ENCODE data around the gene ADGRG4. TPM values are rescaled to one million over a fixed set of nuclear protein-coding genes. Genes with fewer than 3 reads are reported as not detected.

ADGRG4 gene
- total RNA-seq, 6 experiments from 2014 or later: 0.05 TPM; not detected in 5

DNA sequence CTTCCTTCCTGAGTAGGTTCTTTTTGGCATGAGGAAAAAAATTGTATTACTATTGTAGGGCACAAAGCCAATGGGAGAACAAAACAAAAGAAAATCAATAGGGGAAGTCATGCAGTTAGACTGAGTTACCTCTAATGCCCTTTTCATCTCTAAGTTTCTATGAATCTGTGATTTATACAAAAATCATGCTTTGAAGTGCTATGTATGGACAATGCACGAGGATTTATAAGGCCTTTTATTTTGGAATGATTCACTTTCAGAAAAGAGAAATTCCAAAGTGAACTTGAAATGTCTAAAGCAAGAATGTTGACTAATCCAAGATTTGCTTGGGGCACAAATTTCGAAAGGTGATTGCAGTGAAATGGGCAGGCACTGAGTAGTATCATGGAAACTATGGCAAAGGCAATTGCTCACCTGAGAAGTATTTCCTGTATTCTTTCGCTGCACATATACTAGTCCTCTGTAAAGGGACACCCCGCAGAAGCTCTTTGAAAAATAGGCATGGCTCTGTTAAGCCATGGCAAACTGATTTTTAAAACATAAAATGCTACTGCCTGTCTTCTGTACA, 52.8 kb downstream of the ADGRG4 start:
- TF ChIP-seq CTCF (IDR thresholded peaks at IDR 0.05): no peak
- Mint-ChIP-seq H3K4me3 (no peak overlapping the region), H3K9me3 (no peaks in the 10 kb centered on the region), H3K4me1 (ENCODE audit: low read depth) (peaks cover 8% of the 10 kb centered on the region; the same call in 1 of the 2 replicates), H3K27me3 (ENCODE audit: insufficient read depth) (peaks cover 5% of the 10 kb centered on the region; the same call in 1 of the 2 replicates), H3K27ac (no peak overlapping the region), H3K36me3 (ENCODE audit: low read depth) (no peaks in the 10 kb centered on the region)
- DNase-seq: peak; percentile 16

- no peaks in the 10 kb centered on the region for H3K36me3 Mint-ChIP-seq (ENCODE audit: low read depth)
- H3K4me1 Mint-ChIP-seq (ENCODE audit: low read depth): peaks cover 8% of the 10 kb centered on the region; the same call in 1 of the 2 replicates
- no peak for DNase-seq
- TF ChIP-seq CTCF (IDR thresholded peaks at IDR 0.05): no peak
- no peak overlapping the region for H3K27ac Mint-ChIP-seq
- no peaks in the 10 kb centered on the region for H3K9me3 Mint-ChIP-seq
- no peak overlapping the region for H3K4me3 Mint-ChIP-seq
- peaks cover 5% of the 10 kb centered on the region; the same call in 1 of the 2 replicates for H3K27me3 Mint-ChIP-seq (ENCODE audit: insufficient read depth)
Measured at GRCh38 chrX:136354201-136354600, 53.4 kb downstream of the ADGRG4 start.

GRCh38 chrX:136369377-136369776, 68.6 kb downstream of the ADGRG4 start:
- Mint-ChIP-seq H3K4me3 (no peak overlapping the region), H3K27ac (no peak overlapping the region), H3K9me3 (no peaks in the 10 kb centered on the region), H3K4me1 (ENCODE audit: low read depth) (no peaks in the 10 kb centered on the region), H3K27me3 (ENCODE audit: insufficient read depth) (no peaks in the 10 kb centered on the region; the same call in none of the 2 replicates), H3K36me3 (ENCODE audit: low read depth) (no peaks in the 10 kb centered on the region)
- no peak for TF ChIP-seq CTCF (IDR thresholded peaks at IDR 0.05)
- no peak for DNase-seq

GRCh38 chrX:136376713-136377112, 76.0 kb downstream of the ADGRG4 start:
- H3K4me3 Mint-ChIP-seq: no peak overlapping the region
- H3K36me3 Mint-ChIP-seq (ENCODE audit: low read depth): no peaks in the 10 kb centered on the region
- H3K4me1 Mint-ChIP-seq (ENCODE audit: low read depth): no peaks in the 10 kb centered on the region
- no peak for TF ChIP-seq CTCF (IDR thresholded peaks at IDR 0.05)
- peaks cover 1% of the 10 kb centered on the region for H3K27me3 Mint-ChIP-seq (ENCODE audit: insufficient read depth)
- no peak for DNase-seq
- H3K27ac Mint-ChIP-seq: no peak overlapping the region
- H3K9me3 Mint-ChIP-seq: no peaks in the 10 kb centered on the region

DNA sequence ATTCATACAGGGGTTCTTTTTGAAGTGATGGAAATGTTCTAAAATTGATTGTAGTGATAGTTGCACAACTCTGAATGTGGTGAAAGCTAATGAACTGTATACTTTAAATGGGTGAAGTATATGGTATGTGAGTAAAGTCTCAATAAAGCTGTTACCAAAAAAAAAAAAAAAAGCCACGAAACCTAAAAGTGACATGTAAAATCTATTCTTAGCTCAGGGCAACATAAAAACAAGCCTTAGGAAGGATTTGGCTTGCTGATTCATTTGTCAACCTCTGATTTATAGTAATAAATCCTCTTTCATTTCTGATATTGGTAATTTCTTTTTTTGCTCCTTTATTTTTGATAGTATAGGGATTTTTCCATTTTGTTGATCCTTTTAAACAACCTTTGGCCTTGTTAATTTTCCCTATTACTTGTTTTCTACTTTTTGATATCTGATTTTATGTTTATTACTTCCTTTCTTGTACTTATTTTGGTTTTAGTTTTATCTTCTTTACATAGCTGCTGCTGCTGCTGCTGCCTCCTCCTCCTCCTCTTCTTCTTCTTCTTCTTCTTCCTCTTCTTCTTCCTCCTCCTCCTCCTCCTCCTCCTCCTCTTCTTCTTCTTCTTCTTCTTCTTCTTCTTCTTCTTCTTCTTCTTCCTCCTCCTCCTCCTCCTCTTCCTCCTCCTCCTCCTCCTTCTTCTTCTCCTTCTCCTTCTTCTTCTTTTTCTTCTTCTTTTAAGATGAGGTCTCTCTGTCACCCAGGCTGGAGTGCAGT, 79.4 kb downstream of the ADGRG4 start:
- Mint-ChIP-seq H3K27ac (no peak overlapping the region), H3K9me3 (no peaks in the 10 kb centered on the region), H3K4me1 (ENCODE audit: low read depth) (no peaks in the 10 kb centered on the region), H3K4me3 (no peak overlapping the region), H3K27me3 (ENCODE audit: insufficient read depth) (peaks cover 10% of the 10 kb centered on the region; the same call in 1 of the 2 replicates), H3K36me3 (ENCODE audit: low read depth) (no peaks in the 10 kb centered on the region)
- DNase-seq: no peak
- no peak for TF ChIP-seq CTCF (IDR thresholded peaks at IDR 0.05)

All from HFFc6 (cell line).